ENCODE measurements around the gene MT1B. TPM values are rescaled to one million over a fixed set of nuclear protein-coding genes. Genes with fewer than 3 reads are reported as not detected.

MT1B gene
- polyA plus RNA-seq (2013, experiment 1 of 2), result not detected
- not detected for polyA plus RNA-seq (2013, experiment 2 of 2)

- Histone ChIP-seq H3K4ac (ENCODE audit: low read depth, low read length) (no peak within 1 kb of the TSS), H4K8ac (ENCODE audit: low read depth, low read length) (no peak within 1 kb of the TSS), H2BK15ac (replicated peaks; ENCODE audit: low read depth) (no peak within 1 kb of the TSS), H3K18ac (ENCODE audit: low read length) (no peak within 1 kb of the TSS), H3K23ac (ENCODE audit: low read length) (no peak within 1 kb of the TSS), H2BK5ac (ENCODE audit: low read length) (no peak within 1 kb of the TSS), H4K5ac (ENCODE audit: low read length) (no peak within 1 kb of the TSS), H3K4me1 (ENCODE audit: control insufficient read depth, low read depth, low read length) (no peaks in the 10 kb centered on the region), H3K36me3 (ENCODE audit: control insufficient read depth, insufficient read depth, low read length) (no peaks in the 10 kb centered on the region), H3K27ac (ENCODE audit: low read depth, low read length) (no peak within 1 kb of the TSS), H3K27me3 (ENCODE audit: insufficient read depth, low read length, poor library complexity) (peaks cover 28% of the 10 kb centered on the region), H3K4me3 (ENCODE audit: low read length) (no peak within 1 kb of the TSS), H3K79me2 (ENCODE audit: control insufficient read depth, insufficient read depth, low read length) (no peaks in the 10 kb centered on the region), H2BK120ac (ENCODE audit: low read depth, low read length) (no peak within 1 kb of the TSS), H3K56ac (ENCODE audit: low read length) (no peak within 1 kb of the TSS), H2AK5ac (ENCODE audit: low read length) (no peak within 1 kb of the TSS), H3K79me1 (ENCODE audit: low read length) (no peaks in the 10 kb centered on the region), H3K4me2 (ENCODE audit: low read length) (no peak within 1 kb of the TSS), H3K9ac (ENCODE audit: low read length) (no peak within 1 kb of the TSS)
- DNase-seq, result no peak
- no CpG with 5 or more reads among the region's 7 CpGs for WGBS (ENCODE audit: extremely low coverage, insufficient coverage, low lambda C conversion rate)
Measured at GRCh38 chr16:56651586-56651985, at the start of gene MT1B. TSS of gene MT1B (plus strand) at chr16:56651886. CDS start at chr16:56651954, 68 bp downstream.

GRCh38 chr16:56603589-56603988 is 48.1 kb upstream of the MT1B start:
- H3K27me3 ChIP-seq (ENCODE audit: insufficient read depth, low read length, poor library complexity), result no peaks in the 10 kb centered on the region
- no peak overlapping the region for H3K4ac ChIP-seq (ENCODE audit: low read depth, low read length)
- no peak overlapping the region for H2BK5ac ChIP-seq (ENCODE audit: low read length)
- no peak overlapping the region for H3K23ac ChIP-seq (ENCODE audit: low read length)
- no peak overlapping the region for H2BK120ac ChIP-seq (ENCODE audit: low read depth, low read length)
- H4K8ac ChIP-seq (ENCODE audit: low read depth, low read length), result no peak overlapping the region
- H3K27ac ChIP-seq (ENCODE audit: low read depth, low read length), result no peak overlapping the region
- no peak overlapping the region for H3K9ac ChIP-seq (ENCODE audit: low read length)
- no peak overlapping the region for H3K18ac ChIP-seq (ENCODE audit: low read length)
- H3K79me1 ChIP-seq (ENCODE audit: low read length), result no peaks in the 10 kb centered on the region
- WGBS (ENCODE audit: extremely low coverage, insufficient coverage, low lambda C conversion rate), result no CpG with 5 or more reads among the region's 4 CpGs
- H3K4me3 ChIP-seq (ENCODE audit: low read length), result no peak overlapping the region
- peak; percentile 90 for DNase-seq
- peaks cover 7% of the 10 kb centered on the region for H3K4me1 ChIP-seq (ENCODE audit: control insufficient read depth, low read depth, low read length)
- no peak overlapping the region for H3K56ac ChIP-seq (ENCODE audit: low read length)
- no peak overlapping the region for H4K5ac ChIP-seq (ENCODE audit: low read length)
- no peak overlapping the region for H2AK5ac ChIP-seq (ENCODE audit: low read length)
- no peak overlapping the region for H2BK15ac ChIP-seq (replicated peaks; ENCODE audit: low read depth)
- no peaks in the 10 kb centered on the region for H3K79me2 ChIP-seq (ENCODE audit: control insufficient read depth, insufficient read depth, low read length)
- H3K4me2 ChIP-seq (ENCODE audit: low read length), result no peak overlapping the region
- H3K36me3 ChIP-seq (ENCODE audit: control insufficient read depth, insufficient read depth, low read length), result no peaks in the 10 kb centered on the region

DNA sequence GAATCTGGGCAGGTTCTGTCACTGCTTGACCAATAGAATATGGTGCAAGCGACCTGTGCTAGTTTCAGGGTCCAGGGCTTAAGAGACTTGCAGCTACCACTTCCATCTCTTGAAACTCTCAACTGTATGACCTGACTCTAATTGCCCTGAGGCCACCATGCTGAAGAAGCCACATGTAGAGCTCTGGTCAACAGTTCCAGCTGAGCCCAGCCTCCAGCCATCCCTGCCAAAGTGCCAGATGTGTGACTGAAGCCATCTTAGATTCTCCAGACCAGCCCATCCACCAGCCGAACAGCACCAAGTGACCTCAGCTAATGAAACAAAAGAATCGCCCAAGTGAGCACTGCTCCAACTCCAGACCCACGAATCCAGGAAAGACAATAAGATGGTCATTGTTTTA is 46.7 kb upstream of the MT1B start:
- Histone ChIP-seq H3K56ac (ENCODE audit: low read length) (no peak overlapping the region), H3K4ac (ENCODE audit: low read depth, low read length) (no peak overlapping the region), H4K5ac (ENCODE audit: low read length) (no peak overlapping the region), H3K27me3 (ENCODE audit: insufficient read depth, low read length, poor library complexity) (no peaks in the 10 kb centered on the region), H3K18ac (ENCODE audit: low read length) (no peak overlapping the region), H2BK120ac (ENCODE audit: low read depth, low read length) (no peak overlapping the region), H3K27ac (ENCODE audit: low read depth, low read length) (no peak overlapping the region), H2AK5ac (ENCODE audit: low read length) (no peak overlapping the region), H3K79me2 (ENCODE audit: control insufficient read depth, insufficient read depth, low read length) (no peaks in the 10 kb centered on the region), H2BK15ac (replicated peaks; ENCODE audit: low read depth) (no peak overlapping the region), H3K9ac (ENCODE audit: low read length) (no peak overlapping the region), H4K8ac (ENCODE audit: low read depth, low read length) (no peak overlapping the region), H3K4me3 (ENCODE audit: low read length) (no peak overlapping the region), H3K23ac (ENCODE audit: low read length) (no peak overlapping the region), H3K4me1 (ENCODE audit: control insufficient read depth, low read depth, low read length) (peaks cover 7% of the 10 kb centered on the region), H3K79me1 (ENCODE audit: low read length) (no peaks in the 10 kb centered on the region), H3K4me2 (ENCODE audit: low read length) (no peak overlapping the region), H3K36me3 (ENCODE audit: control insufficient read depth, insufficient read depth, low read length) (no peaks in the 10 kb centered on the region), H2BK5ac (ENCODE audit: low read length) (no peak overlapping the region)
- no CpG with 5 or more reads among the region's 4 CpGs for WGBS (ENCODE audit: extremely low coverage, insufficient coverage, low lambda C conversion rate)
- no peak for DNase-seq

- Histone ChIP-seq H2AK5ac (ENCODE audit: low read length) (no peak overlapping the region), H3K36me3 (ENCODE audit: control insufficient read depth, insufficient read depth, low read length) (no peaks in the 10 kb centered on the region), H3K9ac (ENCODE audit: low read length) (no peak overlapping the region), H3K27me3 (ENCODE audit: insufficient read depth, low read length, poor library complexity) (peaks cover 1% of the 10 kb centered on the region), H2BK120ac (ENCODE audit: low read depth, low read length) (no peak overlapping the region), H3K79me2 (ENCODE audit: control insufficient read depth, insufficient read depth, low read length) (no peaks in the 10 kb centered on the region), H3K27ac (ENCODE audit: low read depth, low read length) (no peak overlapping the region), H3K4me2 (ENCODE audit: low read length) (no peak overlapping the region), H3K4ac (ENCODE audit: low read depth, low read length) (no peak overlapping the region), H3K23ac (ENCODE audit: low read length) (no peak overlapping the region), H2BK15ac (replicated peaks; ENCODE audit: low read depth) (no peak overlapping the region), H4K5ac (ENCODE audit: low read length) (no peak overlapping the region), H2BK5ac (ENCODE audit: low read length) (no peak overlapping the region), H3K4me1 (ENCODE audit: control insufficient read depth, low read depth, low read length) (peaks cover 9% of the 10 kb centered on the region), H4K8ac (ENCODE audit: low read depth, low read length) (no peak overlapping the region), H3K56ac (ENCODE audit: low read length) (no peak overlapping the region), H3K18ac (ENCODE audit: low read length) (no peak overlapping the region), H3K79me1 (ENCODE audit: low read length) (no peaks in the 10 kb centered on the region), H3K4me3 (ENCODE audit: low read length) (no peak overlapping the region)
- no CpG with 5 or more reads among the region's 1 CpG for WGBS (ENCODE audit: extremely low coverage, insufficient coverage, low lambda C conversion rate)
- DNase-seq, result no peak
Measured at GRCh38 chr16:56605475-56605874, 46.2 kb upstream of the MT1B start.

DNA sequence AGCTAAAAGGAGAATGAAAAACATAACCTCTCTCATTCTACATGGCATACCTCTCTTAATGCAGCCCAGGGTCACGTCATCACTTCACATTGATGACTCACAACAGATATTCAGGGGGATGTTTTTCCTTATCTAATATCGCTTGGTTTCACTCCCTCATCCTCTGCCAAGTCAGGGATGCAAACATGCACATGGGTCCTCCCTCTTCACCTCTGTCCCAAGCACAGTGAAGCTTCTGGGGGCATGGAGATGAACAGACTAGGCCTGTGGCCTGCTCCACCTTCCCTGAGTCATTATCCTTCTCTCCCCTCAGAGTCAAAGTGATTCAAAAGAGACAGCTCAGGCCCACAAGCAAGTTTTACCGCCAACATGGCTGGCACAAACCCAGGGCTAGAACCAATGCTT is 45.6 kb upstream of the MT1B start:
- no peak overlapping the region for H2BK15ac ChIP-seq (replicated peaks; ENCODE audit: low read depth)
- H3K56ac ChIP-seq (ENCODE audit: low read length), result no peak overlapping the region
- H2AK5ac ChIP-seq (ENCODE audit: low read length), result no peak overlapping the region
- H2BK120ac ChIP-seq (ENCODE audit: low read depth, low read length), result no peak overlapping the region
- H3K79me2 ChIP-seq (ENCODE audit: control insufficient read depth, insufficient read depth, low read length), result no peaks in the 10 kb centered on the region
- H3K79me1 ChIP-seq (ENCODE audit: low read length), result no peaks in the 10 kb centered on the region
- H3K27ac ChIP-seq (ENCODE audit: low read depth, low read length), result no peak overlapping the region
- no peak overlapping the region for H3K23ac ChIP-seq (ENCODE audit: low read length)
- H3K4me3 ChIP-seq (ENCODE audit: low read length), result no peak overlapping the region
- DNase-seq, result no peak
- peaks cover 6% of the 10 kb centered on the region for H3K27me3 ChIP-seq (ENCODE audit: insufficient read depth, low read length, poor library complexity)
- H4K8ac ChIP-seq (ENCODE audit: low read depth, low read length), result no peak overlapping the region
- no peak overlapping the region for H3K18ac ChIP-seq (ENCODE audit: low read length)
- H4K5ac ChIP-seq (ENCODE audit: low read length), result no peak overlapping the region
- no peak overlapping the region for H3K4me2 ChIP-seq (ENCODE audit: low read length)
- no peak overlapping the region for H2BK5ac ChIP-seq (ENCODE audit: low read length)
- no peaks in the 10 kb centered on the region for H3K36me3 ChIP-seq (ENCODE audit: control insufficient read depth, insufficient read depth, low read length)
- WGBS (ENCODE audit: extremely low coverage, insufficient coverage, low lambda C conversion rate), result no CpG with 5 or more reads among the region's 3 CpGs
- no peak overlapping the region for H3K4ac ChIP-seq (ENCODE audit: low read depth, low read length)
- H3K9ac ChIP-seq (ENCODE audit: low read length), result no peak overlapping the region
- peaks cover 9% of the 10 kb centered on the region for H3K4me1 ChIP-seq (ENCODE audit: control insufficient read depth, low read depth, low read length)

DNA sequence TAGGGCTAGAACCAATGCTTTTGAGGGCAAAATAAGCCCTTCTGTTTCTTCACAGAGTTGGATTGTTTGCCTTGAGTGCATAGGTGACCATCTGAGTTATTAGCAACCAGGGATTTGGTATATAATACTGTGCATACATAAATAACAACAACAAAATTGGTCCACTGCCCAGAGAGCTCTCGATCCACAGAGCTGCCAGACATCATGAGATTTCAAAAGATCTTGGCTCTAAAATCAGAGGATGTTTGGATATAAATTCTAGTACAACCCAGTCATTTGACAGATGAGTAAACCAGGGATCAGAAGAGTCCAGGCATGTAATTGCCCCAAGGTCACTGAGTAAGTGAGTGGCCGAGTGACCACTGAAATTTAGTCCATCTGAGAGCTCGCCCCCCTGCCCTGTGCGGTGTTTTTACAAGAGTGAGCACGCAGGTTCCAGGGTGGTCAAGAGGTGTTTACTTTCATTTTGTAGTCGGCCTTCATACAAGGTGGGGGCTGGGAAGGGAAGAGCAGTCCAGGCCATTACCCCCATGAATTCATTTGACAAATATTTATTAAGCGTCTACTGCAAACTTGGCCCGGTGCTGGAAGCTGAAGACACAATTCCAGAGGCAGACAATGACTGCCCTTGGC is 45.1 kb upstream of the MT1B start:
- H3K27ac ChIP-seq (ENCODE audit: low read depth, low read length), result no peak overlapping the region
- no CpG with 5 or more reads among the region's 8 CpGs for WGBS (ENCODE audit: extremely low coverage, insufficient coverage, low lambda C conversion rate)
- H2BK15ac ChIP-seq (replicated peaks; ENCODE audit: low read depth), result no peak overlapping the region
- H3K56ac ChIP-seq (ENCODE audit: low read length), result no peak overlapping the region
- H2BK5ac ChIP-seq (ENCODE audit: low read length), result no peak overlapping the region
- no peak overlapping the region for H3K4me2 ChIP-seq (ENCODE audit: low read length)
- H2BK120ac ChIP-seq (ENCODE audit: low read depth, low read length), result no peak overlapping the region
- no peaks in the 10 kb centered on the region for H3K79me2 ChIP-seq (ENCODE audit: control insufficient read depth, insufficient read depth, low read length)
- H3K23ac ChIP-seq (ENCODE audit: low read length), result no peak overlapping the region
- H3K4me1 ChIP-seq (ENCODE audit: control insufficient read depth, low read depth, low read length), result peaks cover 9% of the 10 kb centered on the region
- no peak overlapping the region for H3K4me3 ChIP-seq (ENCODE audit: low read length)
- no peak overlapping the region for H4K5ac ChIP-seq (ENCODE audit: low read length)
- no peak overlapping the region for H3K4ac ChIP-seq (ENCODE audit: low read depth, low read length)
- DNase-seq, result no peak
- no peak overlapping the region for H4K8ac ChIP-seq (ENCODE audit: low read depth, low read length)
- H3K27me3 ChIP-seq (ENCODE audit: insufficient read depth, low read length, poor library complexity), result peaks cover 6% of the 10 kb centered on the region
- H3K79me1 ChIP-seq (ENCODE audit: low read length), result no peaks in the 10 kb centered on the region
- no peak overlapping the region for H3K18ac ChIP-seq (ENCODE audit: low read length)
- no peaks in the 10 kb centered on the region for H3K36me3 ChIP-seq (ENCODE audit: control insufficient read depth, insufficient read depth, low read length)
- H3K9ac ChIP-seq (ENCODE audit: low read length), result no peak overlapping the region
- no peak overlapping the region for H2AK5ac ChIP-seq (ENCODE audit: low read length)

All from mesendoderm (in vitro differentiated cells).